RWPE2 (cell line): ENCODE measurements around the gene FXYD6.

ENCODE experiments used
- ATAC-seq: fragments of 200-7000 bp; cut with Tn5 transposase; 3 replicates; pipeline ENCODE4 v1.9.1; 2021; ENCODE audit warnings: low read depth
- DNase-seq: peaks from one replicate; pipeline ENCODE4 v3.0.0-alpha.2; 2020; ENCODE audit warnings: low spot score
- H3K27ac ChIP-seq: fragments of 450-650 bp; 2 replicates; pipeline ENCODE4 v1.5.1; 2017; ENCODE audit warnings: mild to moderate bottlenecking; ENCODE audit not compliant: poor library complexity, severe bottlenecking
- H3K27me3 ChIP-seq: fragments of 250-450 bp; sonication (Bioruptor Pico); 2 replicates; pipeline ENCODE4 v1.5.1; 2021; ENCODE audit warnings: mild to moderate bottlenecking, moderate library complexity; ENCODE audit not compliant: insufficient read depth, poor library complexity, severe bottlenecking
- H3K36me3 ChIP-seq: fragments of 250-450 bp; sonication (Bioruptor Pico); 2 replicates; pipeline ENCODE4 v1.5.1; 2020; ENCODE audit warnings: low read depth, mild to moderate bottlenecking, moderate library complexity
- H3K4me1 ChIP-seq: fragments of 250-450 bp; sonication (Bioruptor Pico); 2 replicates; pipeline ENCODE4 v1.5.1; 2021; ENCODE audit warnings: mild to moderate bottlenecking, moderate library complexity; ENCODE audit not compliant: insufficient read depth, poor library complexity, severe bottlenecking
- H3K4me3 ChIP-seq: fragments of 250-450 bp; sonication (Bioruptor Pico); 2 replicates; pipeline ENCODE4 v1.5.1; 2021; ENCODE audit warnings: mild to moderate bottlenecking, moderate library complexity; ENCODE audit not compliant: severe bottlenecking
- H3K9me3 ChIP-seq: fragments of 250-450 bp; sonication (Bioruptor Pico); 2 replicates; pipeline ENCODE4 v1.5.1; 2021; ENCODE audit warnings: mild to moderate bottlenecking, moderate library complexity; ENCODE audit not compliant: severe bottlenecking
- TF ChIP-seq, protein P1 (sequence below): fragments of 450-650 bp; IDR thresholded peaks from one replicate; pipeline ENCODE4 v1.5.1; 2017; ENCODE audit warnings: mild to moderate bottlenecking, moderate library complexity; ENCODE audit not compliant: poor library complexity, severe bottlenecking

Gene FXYD6

DNA sequence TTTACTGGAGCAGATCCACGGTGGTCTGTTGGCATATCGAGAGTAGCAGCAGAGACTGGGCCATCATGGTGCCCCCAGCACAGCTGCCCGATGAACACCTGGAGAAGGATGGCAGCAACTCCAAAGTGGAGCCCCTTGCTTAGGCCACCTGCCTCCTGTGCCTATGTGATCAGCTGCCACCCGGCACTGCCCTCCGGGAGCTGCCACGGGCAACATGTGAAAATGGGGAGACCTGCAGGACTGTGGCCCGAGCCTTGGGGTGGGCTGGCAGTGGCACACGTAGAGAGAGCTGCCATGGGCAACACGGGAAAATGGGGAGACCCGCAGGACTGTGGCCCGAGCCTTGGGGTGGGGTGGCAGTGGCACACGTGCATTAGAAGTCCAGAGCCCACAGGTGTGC, 55.0 kb downstream of the FXYD6 start:
- Histone ChIP-seq H3K27me3 (no peaks in the 10 kb centered on the region), H3K9me3 (no peaks in the 10 kb centered on the region), H3K36me3 (no peaks in the 10 kb centered on the region), H3K27ac (no peak overlapping the region), H3K4me1 (peaks cover 5% of the 10 kb centered on the region), H3K4me3 (no peak overlapping the region)
- DNase-seq, result peak; percentile 31
- TF ChIP-seq, protein P1, sequence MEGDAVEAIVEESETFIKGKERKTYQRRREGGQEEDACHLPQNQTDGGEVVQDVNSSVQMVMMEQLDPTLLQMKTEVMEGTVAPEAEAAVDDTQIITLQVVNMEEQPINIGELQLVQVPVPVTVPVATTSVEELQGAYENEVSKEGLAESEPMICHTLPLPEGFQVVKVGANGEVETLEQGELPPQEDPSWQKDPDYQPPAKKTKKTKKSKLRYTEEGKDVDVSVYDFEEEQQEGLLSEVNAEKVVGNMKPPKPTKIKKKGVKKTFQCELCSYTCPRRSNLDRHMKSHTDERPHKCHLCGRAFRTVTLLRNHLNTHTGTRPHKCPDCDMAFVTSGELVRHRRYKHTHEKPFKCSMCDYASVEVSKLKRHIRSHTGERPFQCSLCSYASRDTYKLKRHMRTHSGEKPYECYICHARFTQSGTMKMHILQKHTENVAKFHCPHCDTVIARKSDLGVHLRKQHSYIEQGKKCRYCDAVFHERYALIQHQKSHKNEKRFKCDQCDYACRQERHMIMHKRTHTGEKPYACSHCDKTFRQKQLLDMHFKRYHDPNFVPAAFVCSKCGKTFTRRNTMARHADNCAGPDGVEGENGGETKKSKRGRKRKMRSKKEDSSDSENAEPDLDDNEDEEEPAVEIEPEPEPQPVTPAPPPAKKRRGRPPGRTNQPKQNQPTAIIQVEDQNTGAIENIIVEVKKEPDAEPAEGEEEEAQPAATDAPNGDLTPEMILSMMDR, result no peak
- no peak for ATAC-seq

DNA sequence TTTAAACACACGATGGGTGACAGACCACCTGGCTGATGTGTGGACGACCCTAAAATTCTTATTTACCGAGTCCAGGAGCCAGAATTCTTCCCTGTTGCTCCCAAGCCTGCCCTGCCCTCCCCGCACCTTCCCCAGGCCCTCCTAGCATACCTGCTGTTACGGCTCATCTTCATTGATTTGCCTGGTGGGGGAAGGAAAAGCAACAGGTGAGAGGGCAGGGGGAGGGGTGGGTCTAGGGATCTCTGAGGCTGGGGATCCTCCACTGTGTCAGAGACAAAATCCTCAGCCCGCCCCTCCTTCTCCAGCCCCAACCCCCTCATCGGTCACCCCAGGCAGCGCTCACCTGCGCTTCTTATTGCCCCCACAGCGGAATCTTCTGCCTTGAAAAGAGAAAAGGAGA, 55.9 kb downstream of the FXYD6 start:
- ATAC-seq (no peak), DNase-seq (peak; percentile 16)
- Histone ChIP-seq H3K4me1 (peaks cover 5% of the 10 kb centered on the region), H3K36me3 (no peaks in the 10 kb centered on the region), H3K27ac (no peak overlapping the region), H3K9me3 (no peaks in the 10 kb centered on the region), H3K4me3 (no peak overlapping the region), H3K27me3 (no peaks in the 10 kb centered on the region)
- TF ChIP-seq, protein P1, result no peak

DNA sequence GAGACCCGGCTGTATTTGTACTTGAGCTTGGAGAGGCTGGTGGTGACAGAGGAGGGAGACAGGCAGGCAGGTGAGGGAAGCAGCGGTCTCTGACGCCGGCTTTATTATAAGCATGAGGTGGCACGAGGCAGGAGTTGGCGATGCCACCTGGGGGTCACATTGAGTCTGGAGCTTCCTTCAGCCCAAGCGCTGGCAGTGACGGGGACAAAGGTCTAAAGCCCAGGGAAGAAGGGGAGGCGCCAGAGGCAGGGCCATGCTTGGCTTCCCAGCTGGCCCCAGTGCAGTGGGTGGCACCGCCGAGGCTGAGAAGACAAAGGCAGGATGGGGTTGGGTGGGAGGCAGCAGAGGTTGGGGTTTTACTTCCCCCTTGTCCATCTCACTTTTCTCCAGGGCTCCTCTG, 56.4 kb downstream of the FXYD6 start:
- ATAC-seq, result no peak
- no peaks in the 10 kb centered on the region for H3K9me3 ChIP-seq
- DNase-seq, result no peak

DNA sequence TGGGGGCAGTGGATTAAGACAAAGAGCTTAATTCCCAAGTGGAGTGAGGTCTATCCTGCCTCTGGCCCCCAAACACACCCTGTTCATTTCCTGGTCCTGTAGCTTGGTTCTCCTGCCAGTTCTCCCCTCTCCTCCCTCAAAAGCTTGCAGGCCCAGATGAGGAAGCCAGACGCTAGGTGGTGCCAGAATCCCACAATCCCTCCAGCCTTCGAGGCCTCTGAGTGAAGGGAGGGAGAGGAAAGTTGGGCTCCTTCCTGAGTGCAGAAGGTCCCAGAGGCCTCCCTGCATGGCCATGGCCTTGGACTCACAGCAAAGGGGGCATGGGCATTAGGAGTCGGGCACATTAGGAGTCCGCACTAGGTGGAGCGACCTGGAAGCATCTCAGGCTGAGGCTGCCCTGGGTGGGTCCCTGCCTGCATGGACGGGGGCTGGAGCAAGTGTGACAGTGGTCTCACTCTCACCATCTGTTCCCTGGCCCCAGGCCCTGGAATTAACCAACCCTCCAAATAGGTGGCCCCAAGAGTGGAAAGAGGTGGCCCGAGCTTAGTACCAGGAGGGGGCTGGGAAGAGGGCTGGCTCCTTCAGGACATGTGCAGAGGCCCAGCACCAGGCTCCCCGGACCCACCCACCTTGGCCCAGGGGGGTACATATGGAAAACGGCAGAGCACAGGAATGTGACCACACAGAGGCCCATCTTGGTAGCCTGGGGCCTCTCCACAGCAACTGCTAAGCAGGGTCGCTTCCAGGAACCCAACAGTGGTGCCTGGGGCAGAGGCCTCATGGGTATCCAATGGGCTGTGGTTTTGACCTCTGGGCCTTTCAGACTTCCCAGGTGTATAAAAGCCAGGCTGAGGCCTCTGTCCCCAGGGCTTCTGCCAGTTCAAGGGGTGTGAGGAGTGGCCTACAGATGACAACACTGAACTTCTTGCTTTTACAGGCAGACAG, 57.1 kb downstream of the FXYD6 start:
- no peaks in the 10 kb centered on the region for H3K36me3 ChIP-seq
- H3K9me3 ChIP-seq, result no peaks in the 10 kb centered on the region
- H3K27me3 ChIP-seq, result no peaks in the 10 kb centered on the region
- TF ChIP-seq, protein P1, result peak; percentile 38
- ATAC-seq, result peak; percentile 35; the same call in 2 of the 3 replicates
- H3K4me1 ChIP-seq, result peaks cover 5% of the 10 kb centered on the region
- H3K27ac ChIP-seq, result no peak overlapping the region
- no peak overlapping the region for H3K4me3 ChIP-seq
- no peak for DNase-seq

More for the DNA sequence above, 56.4 kb downstream of the FXYD6 start:
- no peaks in the 10 kb centered on the region for H3K36me3 ChIP-seq
- peaks cover 5% of the 10 kb centered on the region for H3K4me1 ChIP-seq
- no peak overlapping the region for H3K27ac ChIP-seq
- TF ChIP-seq, protein P1, result no peak
- H3K27me3 ChIP-seq, result no peaks in the 10 kb centered on the region
- H3K4me3 ChIP-seq, result no peak overlapping the region
